Fibroblast of skin of right quadriceps (primary cell): ENCODE results near the gene NREP.
"Not testable (repeated sequence)": the region's sequence is repeated elsewhere in the genome, so short reads cannot be mapped to it uniquely, and the experiment has no call there.

Source experiments
- DNase-seq: peaks from one replicate; pipeline ENCODE4 v3.0.0-alpha.2; 2013

Gene NREP

DNA sequence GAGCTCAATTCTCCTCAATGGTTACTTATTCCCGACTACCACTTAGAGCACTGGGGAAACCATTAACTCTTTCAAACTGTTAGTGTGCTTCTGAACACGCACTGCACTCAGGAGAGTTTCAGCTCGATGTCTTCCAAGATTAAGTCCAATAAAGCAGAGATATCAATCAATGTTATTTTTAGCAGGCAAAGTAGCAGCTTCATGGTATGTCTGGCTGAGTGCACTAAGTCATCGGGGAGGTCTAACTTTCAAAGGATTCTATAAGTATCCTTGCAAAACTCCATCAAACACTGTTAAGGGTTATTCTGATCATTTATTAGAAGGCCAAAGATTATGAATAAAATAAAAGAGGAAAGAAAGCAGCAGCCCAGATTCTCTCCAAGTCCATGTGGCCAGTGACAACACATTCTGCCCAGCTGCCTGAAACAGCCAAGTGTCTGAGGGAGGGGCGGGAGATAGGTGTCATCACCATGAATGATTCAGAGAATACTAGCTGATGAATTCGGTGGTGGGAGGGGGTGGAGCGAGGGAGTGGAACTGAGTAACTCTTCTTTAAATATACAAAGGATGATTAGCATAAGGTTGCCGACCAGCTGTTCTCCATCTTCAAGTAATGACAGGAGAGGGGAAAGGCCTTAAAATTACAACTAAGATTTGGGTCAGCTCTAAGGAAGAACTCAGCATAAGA is 21.3 kb downstream of the NREP start:
- DNase-seq = peak; percentile 94

DNA sequence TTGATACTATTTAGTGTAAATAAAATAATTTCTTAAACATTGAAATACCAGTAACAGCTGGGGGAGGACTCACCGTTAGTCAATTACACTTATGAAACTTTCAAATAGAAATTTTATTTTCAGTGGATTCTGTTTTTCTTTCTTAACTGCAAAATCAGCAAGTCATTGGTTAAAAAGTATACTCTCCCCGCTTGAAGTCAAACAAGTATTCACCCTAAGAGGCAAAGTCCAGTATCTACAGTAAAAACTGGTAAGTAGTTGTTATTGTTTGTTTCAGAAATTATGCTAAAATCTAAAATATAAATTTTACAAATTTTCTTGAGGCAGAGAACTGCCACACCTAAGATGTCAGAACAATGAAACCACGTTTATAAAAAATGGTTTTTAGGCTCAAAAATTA is 22.4 kb downstream of the NREP start:
- DNase-seq = no peak

DNA sequence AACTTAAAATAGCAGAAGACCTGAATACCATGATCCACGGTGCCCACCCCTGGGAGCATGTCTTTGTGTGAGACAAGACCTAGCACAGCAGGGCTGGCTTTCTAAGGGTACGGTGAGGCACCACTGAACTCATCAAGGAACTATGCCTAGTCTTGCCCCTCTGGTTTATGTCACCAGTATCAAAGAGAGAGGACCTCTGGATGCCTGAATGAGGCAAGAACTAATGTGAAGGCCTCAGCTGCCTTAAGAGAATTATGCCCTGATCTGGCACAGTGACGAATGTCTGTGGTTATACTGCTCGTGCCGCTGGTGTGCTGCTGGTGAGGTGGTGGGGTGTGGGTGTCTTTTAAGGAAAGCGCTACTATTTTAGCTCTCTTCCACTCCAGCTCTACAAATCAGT is 23.0 kb downstream of the NREP start:
- peak; percentile 60 for DNase-seq

DNA sequence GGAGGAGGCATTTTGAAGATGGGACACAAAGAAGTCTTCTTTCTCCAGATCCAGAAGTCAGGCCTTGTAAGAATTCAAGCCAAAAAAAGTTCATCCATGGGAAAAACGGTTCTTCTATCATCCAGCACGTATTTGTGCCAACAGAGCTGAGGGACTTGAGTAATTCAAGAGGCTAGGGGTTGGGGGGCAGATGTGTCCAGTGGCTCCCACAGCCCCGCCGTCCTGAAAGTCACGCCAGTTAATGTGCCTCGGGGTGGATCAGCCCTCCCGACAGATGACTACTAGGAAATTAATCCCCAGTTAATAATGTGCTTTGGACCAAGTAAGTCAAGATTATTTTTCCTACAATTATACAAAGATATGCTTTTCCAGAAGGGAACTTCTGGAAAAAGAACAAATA is 23.4 kb downstream of the NREP start:
- no peak for DNase-seq

DNA sequence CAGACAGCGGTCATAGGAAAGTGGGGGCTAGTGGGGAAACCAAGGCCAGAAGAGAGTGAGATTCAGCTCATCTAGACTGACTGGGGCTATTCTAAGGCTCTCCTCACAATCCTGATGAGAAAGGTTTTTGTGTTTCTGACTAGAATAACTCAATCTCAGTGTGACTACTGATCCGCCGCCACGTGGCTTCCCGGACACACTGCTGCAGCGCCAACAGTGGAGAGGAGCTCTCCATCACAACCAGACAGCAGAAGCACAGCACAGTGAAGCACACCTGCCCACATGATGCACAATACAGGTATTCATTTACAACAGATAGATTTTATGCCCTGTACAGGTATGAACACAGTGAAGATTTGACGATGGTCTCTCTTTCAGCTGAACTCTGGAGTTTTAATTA is 25.4 kb downstream of the NREP start:
- DNase-seq = no peak

DNA sequence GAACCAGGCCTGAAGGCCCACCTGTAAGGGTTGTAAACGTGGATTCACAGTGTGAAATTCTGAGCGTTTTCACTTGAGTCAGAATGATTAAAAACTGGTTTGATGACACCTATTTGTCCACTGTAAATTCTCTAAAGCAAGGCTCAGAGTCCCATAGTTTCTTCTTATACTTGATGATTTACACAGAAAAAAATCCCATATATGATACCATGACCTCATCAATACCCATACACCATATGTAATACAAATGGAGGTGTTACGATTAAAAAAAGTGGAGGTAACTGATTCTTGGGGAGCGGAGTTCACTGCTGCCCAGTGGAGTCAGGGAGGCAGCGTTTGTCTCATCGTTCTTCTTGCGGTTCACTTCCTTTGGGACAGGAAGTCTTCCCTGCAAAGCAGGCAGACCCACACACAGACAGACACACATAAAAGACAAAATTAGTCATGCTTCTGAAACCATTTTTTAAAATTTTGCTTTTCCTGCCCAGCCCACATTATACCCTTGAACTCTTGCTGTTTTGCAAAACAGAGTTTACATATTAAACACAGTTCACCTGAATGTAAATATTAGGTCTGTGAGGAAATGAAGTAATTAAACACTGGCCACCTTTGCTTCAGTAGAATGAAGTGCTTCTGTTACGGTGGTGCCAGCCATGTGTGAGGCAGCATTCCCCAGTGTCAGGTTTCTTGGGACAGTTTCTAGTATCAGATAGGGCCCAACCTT is 26.2 kb downstream of the NREP start:
- no peak for DNase-seq

DNA sequence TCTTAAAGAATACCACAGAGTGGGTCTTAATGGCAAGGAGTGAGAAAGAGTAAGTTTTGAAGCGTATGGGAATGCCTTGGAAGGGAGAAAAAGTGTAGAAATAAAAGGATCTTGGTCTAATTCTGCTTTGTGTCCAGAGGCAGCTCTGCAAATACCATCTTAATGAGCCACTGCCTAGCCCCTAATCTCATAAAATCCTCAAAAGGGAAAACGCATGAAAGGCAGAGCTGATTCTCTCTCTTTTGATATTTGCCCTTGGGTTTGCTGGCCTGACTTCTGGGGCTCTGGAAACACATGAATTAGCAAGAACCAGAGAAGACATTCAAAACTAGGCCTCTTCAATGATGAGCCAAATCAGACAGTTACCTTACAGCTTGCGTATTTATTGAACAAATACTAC is 28.1 kb downstream of the NREP start:
- no peak for DNase-seq

DNA sequence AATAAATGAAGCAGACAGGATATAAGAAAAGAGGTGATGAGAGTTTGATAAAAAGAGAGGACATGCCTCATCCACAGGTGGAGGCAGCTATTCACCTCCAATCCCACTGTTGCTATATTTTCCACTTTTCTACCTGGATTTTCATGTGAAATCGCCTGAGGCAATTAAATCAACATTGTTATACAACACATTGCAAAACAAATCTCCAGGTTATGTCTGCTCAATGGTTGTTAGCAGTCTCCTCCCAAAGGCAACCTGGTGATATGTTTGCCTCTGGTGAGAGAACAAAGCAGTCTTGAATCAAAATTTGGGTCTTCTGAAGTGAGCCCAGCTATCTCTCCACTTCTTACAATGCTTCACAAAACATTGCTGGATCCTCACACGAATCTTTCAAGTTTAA is 30.0 kb downstream of the NREP start:
- no peak for DNase-seq

DNA sequence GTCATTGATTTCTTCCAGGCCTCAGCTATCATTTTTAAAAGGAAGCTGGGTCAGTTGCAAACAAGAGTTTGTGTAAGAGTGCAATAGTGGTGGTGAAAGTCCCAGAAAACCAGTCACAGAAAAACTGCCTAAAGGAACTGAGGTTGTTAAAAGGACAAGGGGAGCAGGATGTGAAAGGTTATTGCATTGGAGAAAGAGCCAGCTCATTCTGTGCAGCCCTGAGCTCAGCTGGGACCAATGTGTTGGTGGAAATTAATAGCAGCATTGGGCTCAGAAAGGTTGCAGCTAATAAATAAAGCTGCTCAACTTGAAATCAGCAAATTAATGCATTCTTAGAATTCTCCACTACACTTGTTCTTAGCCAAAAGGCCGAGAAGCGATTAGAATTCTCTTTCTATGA is 34.9 kb downstream of the NREP start:
- no peak for DNase-seq

DNA sequence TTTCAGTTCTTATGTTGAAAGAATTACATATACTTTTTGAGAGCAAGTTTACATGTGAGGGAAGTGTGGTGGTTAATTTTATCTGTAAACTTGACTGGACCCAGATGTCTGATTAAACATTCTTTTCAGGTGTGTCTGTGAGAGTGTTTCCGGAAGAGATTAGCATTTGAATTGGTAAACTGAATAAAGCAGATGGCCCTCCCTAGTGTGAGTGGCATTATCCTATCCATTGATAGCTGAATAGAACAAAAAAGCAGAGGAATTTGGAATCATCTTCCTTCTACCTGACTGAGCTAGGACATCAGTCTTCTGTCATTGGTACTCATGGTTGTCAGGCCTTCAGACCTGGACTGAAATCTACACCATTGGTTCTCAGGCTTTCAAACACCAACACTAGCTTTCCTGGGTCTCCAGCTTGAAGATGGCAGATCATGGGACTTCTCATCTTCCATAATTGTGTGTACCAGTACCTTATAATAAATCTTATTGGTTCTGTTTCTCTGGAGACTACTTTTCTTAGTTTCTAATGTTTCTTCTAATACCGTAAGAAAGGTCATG is 36.6 kb downstream of the NREP start:
- DNase-seq = no peak

DNA sequence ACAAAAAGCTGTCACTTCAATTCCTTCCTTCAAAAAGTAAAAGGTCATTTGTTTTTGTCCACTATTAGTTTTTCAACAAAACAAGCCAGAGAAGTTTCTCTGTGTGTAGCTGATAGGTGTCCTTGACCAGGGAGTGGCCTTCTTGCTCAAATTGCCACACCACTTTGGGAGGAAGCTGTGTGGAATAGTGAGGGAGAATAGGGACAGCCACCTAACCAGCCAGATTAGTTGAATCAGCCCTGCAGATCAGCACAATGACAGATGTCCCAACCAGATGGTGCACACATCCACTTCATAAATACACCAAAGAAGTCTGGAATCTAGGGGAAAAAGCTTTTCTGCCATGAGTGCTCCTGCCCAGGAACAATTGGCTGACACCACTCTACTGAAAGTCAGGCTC is 37.2 kb downstream of the NREP start:
- no peak for DNase-seq

DNA sequence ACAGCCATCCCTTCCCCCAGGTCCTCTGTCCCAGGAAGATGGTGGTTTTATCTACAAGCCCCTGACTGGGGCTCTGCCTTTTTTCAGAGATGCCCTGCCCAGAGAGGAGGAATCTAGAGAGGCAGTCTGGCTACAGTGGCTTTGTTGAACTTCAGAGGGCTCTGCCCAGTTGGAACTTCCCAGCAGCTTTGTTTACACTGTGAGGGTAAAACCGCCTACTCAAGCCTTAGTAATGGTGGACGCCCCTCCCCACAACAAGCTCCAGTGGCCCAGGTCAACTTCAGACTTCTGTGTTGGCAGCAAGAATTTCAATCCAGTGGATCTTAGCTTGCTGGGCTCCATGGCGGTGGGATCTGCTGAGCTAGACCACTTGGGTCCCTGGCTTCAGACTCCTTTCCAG is 40.2 kb downstream of the NREP start:
- not testable (repeated sequence) for DNase-seq

DNA sequence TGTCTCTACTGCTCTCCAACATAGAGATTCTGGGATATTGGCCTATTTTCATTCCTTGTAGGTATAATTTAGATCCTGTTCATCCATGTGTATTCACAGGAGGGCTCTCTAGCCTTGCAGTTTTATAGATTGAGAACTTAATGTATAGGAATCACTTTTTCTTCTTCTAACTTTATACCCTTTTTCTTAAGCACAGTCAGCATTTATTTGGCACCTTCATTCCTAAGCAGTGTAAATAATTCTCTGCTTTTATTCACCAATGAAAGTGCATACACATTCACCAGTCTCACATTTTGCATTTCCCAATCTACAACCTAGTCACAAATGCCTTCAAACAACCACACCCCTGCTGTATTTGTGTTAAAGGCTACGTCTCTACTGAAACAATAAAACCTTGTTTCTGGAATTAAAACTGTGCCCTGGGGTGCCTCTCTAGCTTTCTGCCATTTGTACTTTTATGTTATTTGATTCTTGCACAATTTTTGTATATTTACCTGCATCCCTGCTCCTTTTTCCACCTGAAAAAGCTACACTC is 49.3 kb downstream of the NREP start:
- DNase-seq = no peak

DNA sequence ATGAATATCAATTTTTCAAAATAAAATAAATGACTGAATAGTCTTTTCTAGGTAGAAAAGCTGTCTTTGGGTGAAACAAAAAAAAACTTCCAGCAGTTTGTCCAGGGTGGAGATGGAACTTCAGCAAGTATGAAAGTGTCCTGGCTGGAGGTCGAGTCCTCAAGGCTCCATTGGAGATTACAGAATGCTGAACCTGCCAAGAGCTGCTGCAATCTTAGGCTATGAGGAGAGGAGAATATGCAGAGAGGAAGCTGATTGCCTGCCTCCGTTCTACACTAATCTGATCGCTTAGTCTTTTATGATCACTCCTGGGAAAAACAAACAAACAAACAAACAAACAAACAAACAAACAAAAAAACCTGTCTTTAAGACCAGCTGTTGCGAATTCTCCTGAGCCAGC is 50.6 kb downstream of the NREP start:
- no peak for DNase-seq

DNA sequence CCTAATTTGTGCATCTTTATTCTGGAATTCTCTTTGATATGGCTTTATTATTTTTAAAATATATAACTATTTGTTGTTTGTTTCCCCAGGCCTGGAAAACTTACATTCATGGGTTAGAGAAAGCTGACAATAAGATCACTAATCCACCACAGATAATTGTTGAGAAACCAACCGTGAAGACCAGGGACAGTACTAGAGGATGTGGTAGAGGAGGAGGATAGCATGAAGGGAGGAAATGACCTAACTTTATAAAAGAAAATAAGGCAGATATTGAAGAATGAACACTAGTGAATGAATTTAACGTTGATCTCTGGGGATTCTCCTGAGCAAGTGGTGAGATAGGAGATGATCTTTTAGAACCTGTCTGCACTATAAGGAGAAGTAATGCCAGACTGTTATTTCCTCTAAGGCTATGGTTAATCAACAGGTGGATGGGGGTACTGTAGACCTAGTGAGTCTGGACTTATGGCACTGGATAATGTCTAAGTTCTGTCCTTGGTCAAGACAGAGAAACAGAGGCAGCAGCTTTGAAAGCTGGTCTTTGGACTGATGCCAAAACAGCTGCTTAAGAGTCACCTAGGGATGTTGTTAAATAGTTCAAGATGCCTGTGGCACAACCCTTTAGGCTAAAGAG is 52.4 kb downstream of the NREP start:
- no peak for DNase-seq

DNA sequence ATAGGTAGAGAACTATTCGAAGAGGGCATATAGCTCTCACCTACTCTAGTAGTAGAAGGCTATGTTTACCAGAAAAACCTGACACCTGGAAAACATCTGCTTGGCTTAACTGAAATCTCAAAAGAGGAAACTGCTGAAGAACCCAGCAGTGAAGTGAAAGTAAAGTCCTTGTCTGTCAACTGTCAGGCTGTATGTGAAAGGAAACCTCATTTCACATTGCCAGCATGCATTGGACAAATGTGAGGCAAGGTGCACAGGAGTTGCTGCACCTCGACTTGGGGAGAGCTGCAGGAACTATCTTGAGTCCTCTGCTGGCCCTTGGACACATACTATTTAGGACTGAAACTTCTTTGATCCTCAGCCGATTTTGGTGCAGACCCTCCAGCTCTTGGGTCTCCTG is 53.3 kb downstream of the NREP start:
- DNase-seq = no peak

DNA sequence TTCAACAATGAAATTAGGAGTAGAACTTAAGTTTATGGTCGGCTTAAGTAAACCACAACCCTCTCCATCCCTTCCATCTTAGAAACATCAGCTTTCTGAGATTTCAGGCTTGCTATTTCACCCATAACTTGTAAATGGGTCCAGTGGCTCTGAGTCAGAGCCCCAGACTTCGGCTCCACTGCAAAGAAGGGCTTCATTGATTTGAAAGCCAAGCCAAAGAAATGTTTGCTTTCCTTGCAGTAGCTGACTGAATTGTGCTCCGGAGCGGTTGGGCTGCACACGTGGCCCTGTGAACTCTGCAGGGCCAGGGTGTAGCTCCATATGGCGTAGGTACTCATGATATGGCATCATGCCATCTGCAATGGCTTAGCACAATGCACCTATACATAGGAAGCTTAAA is 57.0 kb downstream of the NREP start:
- DNase-seq = no peak

DNA sequence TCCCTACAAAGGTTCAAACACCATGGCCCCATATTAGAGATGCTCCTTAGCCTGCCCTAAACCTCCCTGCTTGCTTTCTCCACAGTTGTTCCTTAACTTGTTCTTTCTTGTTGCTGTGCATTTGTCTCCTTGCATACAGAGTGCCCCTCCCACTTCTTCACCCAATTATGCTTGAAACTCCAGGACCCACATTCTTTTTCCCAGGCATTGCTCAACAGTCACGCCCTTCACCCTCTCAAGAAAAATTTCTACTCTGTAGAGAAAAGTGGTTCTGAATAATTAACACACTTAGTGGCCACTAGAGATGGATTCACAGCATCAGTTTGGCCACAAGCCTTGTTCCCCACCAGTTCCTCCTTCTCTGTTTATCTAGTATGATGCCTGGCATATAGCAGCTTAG is 57.7 kb downstream of the NREP start:
- DNase-seq = no peak

DNA sequence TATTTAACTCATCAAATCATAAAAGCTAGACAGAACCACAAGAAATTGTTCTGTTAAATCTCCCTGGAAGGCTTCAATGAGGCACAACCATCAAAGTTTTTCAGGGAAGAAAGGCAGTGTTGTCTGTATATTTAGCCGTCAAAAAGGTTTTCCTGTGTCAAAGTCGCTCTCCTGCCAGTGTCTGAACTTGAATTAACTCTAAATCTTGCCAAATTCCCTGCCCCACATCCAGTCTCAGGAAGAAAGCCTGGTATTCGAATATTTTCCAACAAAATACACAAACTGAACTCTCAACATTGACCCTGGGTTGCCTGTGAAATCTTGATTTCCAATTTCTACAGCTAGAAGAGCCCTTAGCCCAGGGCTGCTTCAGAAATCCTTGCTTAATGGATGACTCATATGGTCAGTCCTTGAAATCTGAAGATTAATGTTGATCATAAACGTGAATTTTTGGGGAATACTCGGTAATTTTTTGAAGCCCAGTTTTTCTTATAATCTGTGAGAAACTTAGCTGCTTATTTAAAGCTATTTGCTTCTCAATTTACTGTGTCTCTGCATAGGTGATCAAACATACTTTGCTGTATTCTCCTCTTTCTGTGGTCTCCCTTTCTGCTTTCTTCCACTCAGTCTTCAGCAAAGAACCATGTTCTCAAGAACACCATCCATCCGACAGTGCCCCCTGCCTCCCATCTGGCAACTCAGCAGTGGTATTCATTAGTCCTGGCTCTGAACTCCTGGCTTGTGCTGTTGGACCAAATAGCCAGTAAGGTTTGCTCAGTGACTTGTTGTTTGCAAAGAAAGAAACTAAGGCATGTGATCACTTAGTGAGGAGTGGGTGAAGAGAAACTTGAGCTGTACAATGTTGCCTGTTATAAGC is 58.9 kb downstream of the NREP start:
- no peak for DNase-seq

DNA sequence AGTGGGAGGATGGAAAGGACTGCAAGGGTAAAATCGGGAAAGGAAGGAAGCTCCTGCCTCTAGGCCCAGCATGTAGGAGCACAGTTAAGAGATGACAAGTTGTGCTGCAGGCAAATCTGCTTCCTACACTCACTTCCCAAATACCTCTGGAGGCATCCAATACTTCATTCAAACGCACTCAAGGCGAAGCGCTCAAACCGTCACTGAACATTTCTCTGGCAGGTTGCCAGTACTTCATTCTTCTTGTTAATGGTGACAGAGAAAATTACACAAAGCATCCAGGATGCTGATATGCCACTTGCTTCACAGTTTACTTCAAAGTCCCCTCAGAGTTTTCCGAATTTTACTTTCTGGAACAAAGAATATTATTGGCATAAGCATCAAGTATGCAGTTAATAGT is 59.8 kb downstream of the NREP start:
- DNase-seq = peak; percentile 42

DNA sequence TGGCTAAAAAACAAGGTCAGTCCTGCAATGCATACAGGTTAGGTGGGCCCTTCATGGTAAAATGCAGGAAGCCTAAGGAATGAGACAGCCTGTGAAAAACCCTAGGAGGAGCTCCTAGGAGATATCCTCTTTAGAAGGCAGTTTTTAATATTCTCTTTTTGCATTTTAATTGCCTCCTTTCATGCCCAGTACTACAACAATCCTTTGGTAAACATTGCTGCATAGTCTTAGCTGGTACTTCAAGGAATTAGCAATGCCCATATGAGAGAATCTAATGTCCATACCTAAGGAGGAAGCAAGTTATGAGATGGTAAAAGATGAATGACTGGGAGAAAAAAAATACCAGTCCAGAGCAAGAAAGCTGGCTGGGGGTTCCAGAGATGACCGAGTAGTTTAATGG is 61.0 kb downstream of the NREP start:
- no peak for DNase-seq

DNA sequence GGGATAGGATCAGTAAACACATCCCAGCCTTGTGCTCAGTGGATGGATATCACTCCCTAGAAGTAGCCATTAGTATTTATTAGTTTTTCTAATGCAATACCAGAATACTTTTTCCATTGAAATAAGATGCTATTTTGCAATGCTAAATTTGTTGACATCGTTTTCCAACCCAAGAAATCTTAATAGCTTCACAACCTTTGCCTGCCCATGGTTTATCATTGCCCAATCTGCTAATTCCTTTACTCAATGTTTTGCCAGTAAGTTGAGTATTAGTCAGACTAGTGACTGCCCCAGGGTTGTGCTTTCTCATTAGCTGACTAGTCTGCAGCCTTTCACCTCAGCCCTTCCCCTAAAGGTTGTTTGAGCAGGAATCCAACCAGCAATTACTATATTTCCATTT is 62.9 kb downstream of the NREP start:
- peak; percentile 65 for DNase-seq

DNA sequence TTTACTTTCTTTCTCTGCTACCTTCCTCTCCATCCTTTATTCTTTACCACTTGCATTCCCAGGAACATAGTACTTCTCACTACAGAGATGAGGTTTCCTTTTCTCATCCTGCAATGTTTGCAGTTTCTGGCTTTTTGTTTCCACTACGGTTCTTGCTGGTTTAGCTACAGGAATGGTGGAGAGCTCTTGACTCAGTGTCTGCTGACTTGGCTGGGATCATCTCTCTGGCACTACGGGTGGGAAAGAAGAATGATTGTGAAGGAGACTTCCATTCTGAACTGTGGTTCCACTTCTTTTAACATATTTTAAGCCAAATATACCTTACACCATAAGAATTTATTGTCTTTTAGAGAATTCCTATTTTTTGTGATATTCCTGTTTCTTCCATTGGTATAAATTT is 65.1 kb downstream of the NREP start:
- DNase-seq = no peak
